ENCODE data around the gene ZNF277. TPM values are rescaled to one million over a fixed set of nuclear protein-coding genes. Genes with fewer than 3 reads are reported as not detected.

Gene ZNF277
- total RNA-seq, 6 donors from 2014 or later, result 20.8 to 63.1 (median 34.8) TPM

- Histone ChIP-seq H3K36me3 (no peaks in the 10 kb centered on the region), H3K27ac (peak overlapping the region; percentile 42 to 76 (median 65)), H3K4me3 (no peak overlapping the region), H3K4me1 (peaks cover 0 to 13% (median 2%) of the 10 kb centered on the region in 4 donors), H3K27me3 (no peaks in the 10 kb centered on the region), H3K9me3 (no peaks in the 10 kb centered on the region)
- 65 to 74% methylated on average over 2 of the region's 2 CpGs for WGBS, 2 donors
- peak; percentile 26 to 82 for ATAC-seq (ENCODE audit: low FRiP score in 2 of 2)
- no peak for DNase-seq
- no peak for TF ChIP-seq POLR2AphosphoS5 (IDR thresholded peaks at IDR 0.05)
- peak in 2 of 4 donors; percentile 25 to 28 for TF ChIP-seq EP300 (IDR thresholded peaks at IDR 0.05)
- TF ChIP-seq POLR2A (IDR thresholded peaks at IDR 0.05), result peak in 1 of 4 donors; percentile 38
- TF ChIP-seq CTCF (IDR thresholded peaks at IDR 0.05), result peak in 1 of 6 experiments; percentile 49
Observed at GRCh38 chr7:112362053-112362650, 155.7 kb downstream of the ZNF277 start.

- WGBS, 2 donors, result 40 to 55% methylated on average over 8 of the region's 8 CpGs
- DNase-seq (peak in 1 of 2 donors; percentile 40), ATAC-seq (ENCODE audit: low FRiP score in 2 of 2) (peak; percentile 41 to 67)
- TF ChIP-seq CTCF (IDR thresholded peaks at IDR 0.05) (no peak), POLR2AphosphoS5 (IDR thresholded peaks at IDR 0.05) (peak in 1 of 2 donors; percentile 34)
- no peak overlapping the region for H3K4me3 ChIP-seq
- H3K4me1 ChIP-seq, result peaks cover 0 to 13% (median 2%) of the 10 kb centered on the region in 4 donors
- H3K27ac ChIP-seq, result peak overlapping the region; percentile 42 to 76 (median 65)
- no peaks in the 10 kb centered on the region for H3K9me3 ChIP-seq
- H3K27me3 ChIP-seq, result no peaks in the 10 kb centered on the region
- H3K36me3 ChIP-seq, result no peaks in the 10 kb centered on the region
Observed at GRCh38 chr7:112362731-112363131, 156.2 kb downstream of the ZNF277 start.

GRCh38 chr7:112364388-112364787, 157.9 kb downstream of the ZNF277 start:
- no peak for DNase-seq
- no peak for ATAC-seq (ENCODE audit: low FRiP score in 2 of 2)
- H3K4me3 ChIP-seq, result no peak overlapping the region
- H3K27ac ChIP-seq, result no peak overlapping the region
- WGBS, 2 donors, result 50% methylated on average over 1 of the region's 1 CpG
- no peaks in the 10 kb centered on the region for H3K27me3 ChIP-seq
- TF ChIP-seq POLR2AphosphoS5 (IDR thresholded peaks at IDR 0.05), result no peak
- TF ChIP-seq POLR2A (IDR thresholded peaks at IDR 0.05), result no peak
- TF ChIP-seq EP300 (IDR thresholded peaks at IDR 0.05), result no peak
- TF ChIP-seq CTCF (IDR thresholded peaks at IDR 0.05), result no peak
- no peaks in the 10 kb centered on the region for H3K9me3 ChIP-seq
- no peaks in the 10 kb centered on the region for H3K36me3 ChIP-seq
- peaks cover 0 to 13% (median 2%) of the 10 kb centered on the region in 4 donors for H3K4me1 ChIP-seq

- WGBS, 2 donors, result 92 to 98% methylated on average over 3 of the region's 3 CpGs
- ATAC-seq (ENCODE audit: low FRiP score in 2 of 2), result no peak
- Histone ChIP-seq H3K4me3 (no peak overlapping the region), H3K36me3 (no peaks in the 10 kb centered on the region), H3K4me1 (peaks cover 0 to 13% (median 0%) of the 10 kb centered on the region in 4 donors), H3K27me3 (no peaks in the 10 kb centered on the region), H3K27ac (no peak overlapping the region), H3K9me3 (no peaks in the 10 kb centered on the region)
- no peak for TF ChIP-seq EP300 (IDR thresholded peaks at IDR 0.05)
- TF ChIP-seq CTCF (IDR thresholded peaks at IDR 0.05), result no peak
- TF ChIP-seq POLR2AphosphoS5 (IDR thresholded peaks at IDR 0.05), result no peak
- TF ChIP-seq POLR2A (IDR thresholded peaks at IDR 0.05), result no peak
- no peak for DNase-seq
Observed at GRCh38 chr7:112365551-112365950, 159.1 kb downstream of the ZNF277 start.

GRCh38 chr7:112366886-112367285, 160.4 kb downstream of the ZNF277 start:
- DNase-seq (no peak), ATAC-seq (ENCODE audit: low FRiP score in 2 of 2) (no peak)
- no peak overlapping the region for H3K4me3 ChIP-seq
- WGBS, 2 donors, result 79 to 100% methylated on average over 1 of the region's 1 CpG
- H3K4me1 ChIP-seq, result peaks cover 0 to 7% (median 0%) of the 10 kb centered on the region in 4 donors
- no peaks in the 10 kb centered on the region for H3K9me3 ChIP-seq
- no peak overlapping the region for H3K27ac ChIP-seq
- TF ChIP-seq POLR2AphosphoS5 (IDR thresholded peaks at IDR 0.05), result no peak
- no peak for TF ChIP-seq POLR2A (IDR thresholded peaks at IDR 0.05)
- TF ChIP-seq EP300 (IDR thresholded peaks at IDR 0.05), result no peak
- no peak for TF ChIP-seq CTCF (IDR thresholded peaks at IDR 0.05)
- H3K36me3 ChIP-seq, result no peaks in the 10 kb centered on the region
- H3K27me3 ChIP-seq, result no peaks in the 10 kb centered on the region
